HCT116 (cell line): ENCODE data around the gene PNPLA5.

Experiments used
- CEBPB ChIP-seq: IDR thresholded peaks from 2 replicates; pipeline ENCODE4 v1.6.1; 2012; ENCODE audit warnings: low read depth
- CTCF ChIP-seq, 3 experiments: fragments of 200-600 bp in 1 of 3; sonication (generic) in 1 of 3; IDR thresholded peaks in 2 of 3; conservative IDR thresholded peaks in 1 of 3; 2 replicates each; pipeline ENCODE4 v1.5.1; 2012 to 2017; ENCODE audit warnings: low read depth in 2 of 3, low read length in 2 of 3, antibody characterized with exemption in 1 of 3, borderline replicate concordance in 1 of 3, control low read depth in 1 of 3, mild to moderate bottlenecking in 1 of 3, mixed read lengths in 1 of 3, mixed run types in 1 of 3, moderate library complexity in 1 of 3; ENCODE audit not compliant: insufficient read depth in 1 of 3
- POLR2A ChIP-seq: IDR thresholded peaks from 2 replicates; pipeline ENCODE4 v1.7.0; 2011; ENCODE audit warnings: borderline replicate concordance; ENCODE audit not compliant: insufficient read depth, insufficient read length; ENCODE audit errors: extremely low read depth
- SRF ChIP-seq: IDR thresholded peaks from 2 replicates; pipeline ENCODE4 v1.6.1; 2012; ENCODE audit warnings: low read depth

GRCh38 chr22:43862882-43863202 lies 29.0 kb downstream of the PNPLA5 start:
- TF ChIP-seq POLR2A (no peak), CTCF (IDR thresholded peaks at IDR 0.05 in 2 of 3, conservative IDR thresholded peaks at IDR 0.05 in 1 of 3; ENCODE audit: borderline replicate concordance in 1 of 3, insufficient read depth in 1 of 3, low read depth in 2 of 3, low read length in 2 of 3) (no peak), SRF (no peak), CEBPB (no peak)
